Thymus (tissue), 11 donors: ENCODE data around the gene ITGA6. TPM values are rescaled to one million over a fixed set of nuclear protein-coding genes. Genes with fewer than 3 reads are reported as not detected.

Source experiments
- DNase-seq, 9 donors: peaks; one replicate each; pipeline ENCODE4 v3.0.0-alpha.2; 2013; ENCODE audit warnings: low spot score in 9 of 9, low read depth in 6 of 9, missing footprints in 1 of 9
- H3K27ac ChIP-seq, 2 donors: one replicate each; pipeline ENCODE4 v1.5.1; 2013; ENCODE audit warnings: control low read depth in 1 of 2, low read depth in 1 of 2, low read length in 1 of 2, mild to moderate bottlenecking in 1 of 2, moderate library complexity in 1 of 2
- H3K27me3 ChIP-seq, 2 donors: one replicate each; pipeline ENCODE4 v1.5.1; 2013; ENCODE audit warnings: low read length in 1 of 2; ENCODE audit not compliant: control insufficient read depth in 2 of 2, insufficient read depth in 1 of 2
- H3K36me3 ChIP-seq, 2 donors: one replicate each; pipeline ENCODE4 v1.5.1; 2013; ENCODE audit warnings: low read length in 1 of 2, mild to moderate bottlenecking in 1 of 2, moderate library complexity in 1 of 2; ENCODE audit not compliant: control insufficient read depth in 2 of 2, insufficient read depth in 2 of 2
- H3K4me1 ChIP-seq, 2 donors: one replicate each; pipeline ENCODE4 v1.5.1; 2013; ENCODE audit warnings: low read length in 2 of 2; ENCODE audit not compliant: control insufficient read depth in 2 of 2, insufficient read depth in 2 of 2
- H3K4me3 ChIP-seq, 2 donors: one replicate each; pipeline ENCODE4 v1.5.1; 2013; ENCODE audit warnings: low read length in 2 of 2, control low read depth in 1 of 2, mild to moderate bottlenecking in 1 of 2
- H3K9me3 ChIP-seq, 2 donors: one replicate each; pipeline ENCODE4 v1.5.1; 2013; ENCODE audit warnings: low read length in 1 of 2, mild to moderate bottlenecking in 1 of 2; ENCODE audit not compliant: control insufficient read depth in 2 of 2, insufficient read depth in 1 of 2
- WGBS: extraction: QIAGEN DNeasy Blood & Tissue Kit; methylation state at CpG from one replicate; pipeline ENCODE4 v1.1.7; 2013; 5-methylcytosine and 5-hydroxymethylcytosine counted together
- polyA plus RNA-seq: library from polyadenylated mRNA; stranded (reverse); fragments of 200-250 nt; gene quantifications from one replicate; pipeline ENCODE4 v1.2.3, GENCODE V29; 2013
- total RNA-seq: library from RNA; stranded (reverse); fragments of 120-200 nt; gene quantifications from one replicate; pipeline ENCODE4 v1.2.4, GENCODE V29; 2013
- donor health status: healthy.

ITGA6 gene
- total and polyA plus RNA-seq, 2 donors: 27.3 to 38.2 TPM

GRCh38 chr2:172434821-172435605 is 7.6 kb downstream of the ITGA6 start:
- no peak overlapping the region for H3K4me3 ChIP-seq
- H3K27ac ChIP-seq: peak overlapping the region in 1 of 2 donors; percentile 56
- H3K9me3 ChIP-seq: no peaks in the 10 kb centered on the region
- H3K27me3 ChIP-seq: no peaks in the 10 kb centered on the region
- peak in 4 of 9 donors; percentile 60 to 87 (median 68) for DNase-seq
- 67% methylated on average over 5 of the region's 5 CpGs for WGBS
- H3K36me3 ChIP-seq: peaks cover 0 to 2% of the 10 kb centered on the region in 2 donors
- peaks cover 54 to 72% of the 10 kb centered on the region in 2 donors for H3K4me1 ChIP-seq

- H3K4me3 ChIP-seq: no peak overlapping the region
- no peak overlapping the region for H3K27ac ChIP-seq
- no peak for DNase-seq
- WGBS: 96% methylated on average over 4 of the region's 4 CpGs
- peaks cover 0 to 2% of the 10 kb centered on the region in 2 donors for H3K36me3 ChIP-seq
- no peaks in the 10 kb centered on the region for H3K27me3 ChIP-seq
- H3K9me3 ChIP-seq: no peaks in the 10 kb centered on the region
- H3K4me1 ChIP-seq: peaks cover 55 to 73% of the 10 kb centered on the region in 2 donors
These were observed 8.2 kb downstream of the ITGA6 start for GRCh38 chr2:172435606-172435911.

GRCh38 chr2:172436889-172437288 is 9.5 kb downstream of the ITGA6 start:
- H3K4me1 ChIP-seq: peaks cover 67 to 83% of the 10 kb centered on the region in 2 donors
- WGBS: 98% methylated on average over 1 of the region's 1 CpG

GRCh38 chr2:172437419-172438341 is 10.3 kb downstream of the ITGA6 start:
- Histone ChIP-seq H3K9me3 (no peaks in the 10 kb centered on the region), H3K4me3 (no peak overlapping the region), H3K36me3 (peaks cover 0 to 2% of the 10 kb centered on the region in 2 donors), H3K27me3 (no peaks in the 10 kb centered on the region), H3K27ac (no peak overlapping the region), H3K4me1 (peaks cover 70 to 87% of the 10 kb centered on the region in 2 donors)
- DNase-seq: peak in 1 of 9 donors; percentile 51
- 26% methylated on average over 6 of the region's 6 CpGs for WGBS

More at GRCh38 chr2:172436889-172437288, 9.5 kb downstream of the ITGA6 start:
- no peak overlapping the region for H3K4me3 ChIP-seq
- no peaks in the 10 kb centered on the region for H3K27me3 ChIP-seq
- DNase-seq: no peak
- H3K36me3 ChIP-seq: peaks cover 0 to 2% of the 10 kb centered on the region in 2 donors
- H3K9me3 ChIP-seq: no peaks in the 10 kb centered on the region
- no peak overlapping the region for H3K27ac ChIP-seq

- no peak overlapping the region for H3K27ac ChIP-seq
- WGBS: 93% methylated on average over 8 of the region's 8 CpGs
- no peak for DNase-seq
These were observed 11.5 kb downstream of the ITGA6 start for GRCh38 chr2:172438741-172439508.

GRCh38 chr2:172439509-172439860 is 12.1 kb downstream of the ITGA6 start:
- peaks cover 0 to 7% of the 10 kb centered on the region in 2 donors for H3K36me3 ChIP-seq
- H3K27ac ChIP-seq: no peak overlapping the region
- 68% methylated on average over 2 of the region's 2 CpGs for WGBS
- H3K4me3 ChIP-seq: no peak overlapping the region
- H3K9me3 ChIP-seq: no peaks in the 10 kb centered on the region
- peaks cover 54 to 73% of the 10 kb centered on the region in 2 donors for H3K4me1 ChIP-seq
- no peaks in the 10 kb centered on the region for H3K27me3 ChIP-seq
- no peak for DNase-seq

More at GRCh38 chr2:172438741-172439508, 11.5 kb downstream of the ITGA6 start:
- Histone ChIP-seq H3K36me3 (peaks cover 0 to 5% of the 10 kb centered on the region in 2 donors), H3K9me3 (no peaks in the 10 kb centered on the region), H3K4me3 (no peak overlapping the region), H3K27me3 (no peaks in the 10 kb centered on the region), H3K4me1 (peaks cover 60 to 78% of the 10 kb centered on the region in 2 donors)

- Histone ChIP-seq H3K9me3 (no peaks in the 10 kb centered on the region), H3K27ac (no peak overlapping the region), H3K4me3 (no peak overlapping the region), H3K27me3 (no peaks in the 10 kb centered on the region), H3K36me3 (peaks cover 0 to 7% of the 10 kb centered on the region in 2 donors), H3K4me1 (peaks cover 50 to 69% of the 10 kb centered on the region in 2 donors)
- 99% methylated on average over 1 of the region's 1 CpG for WGBS
- DNase-seq: no peak
These were observed 12.5 kb downstream of the ITGA6 start for GRCh38 chr2:172439911-172440310.

- no peaks in the 10 kb centered on the region for H3K27me3 ChIP-seq
- H3K4me3 ChIP-seq: no peak overlapping the region
- H3K4me1 ChIP-seq: peaks cover 46 to 64% of the 10 kb centered on the region in 2 donors
- WGBS: 59% methylated on average over 1 of the region's 1 CpG
- peak in 2 of 9 donors; percentile 39 to 58 for DNase-seq
- peak overlapping the region in 1 of 2 donors; percentile 13 for H3K27ac ChIP-seq
- peaks cover 0 to 7% of the 10 kb centered on the region in 2 donors for H3K36me3 ChIP-seq
- H3K9me3 ChIP-seq: no peaks in the 10 kb centered on the region
These were observed 13.4 kb downstream of the ITGA6 start for GRCh38 chr2:172440795-172441194.
